TTC549 (cell line): ENCODE results near the gene MRPL50.

ENCODE experiments used
- FAIRE-seq: peaks from 2 replicates; lab custom pipeline; 2012; peaks lifted over from hg19 to GRCh38; lab: Jason Lieb, UNC

The MRPL50 gene

GRCh38 chr9:101375546-101375945, 22.9 kb downstream of the MRPL50 start:
- FAIRE-seq = no peak

- FAIRE-seq = no peak
Measured at GRCh38 chr9:101372327-101373118, 25.9 kb downstream of the MRPL50 start.

- FAIRE-seq = no peak
Measured at GRCh38 chr9:101371813-101372212, 26.6 kb downstream of the MRPL50 start.

GRCh38 chr9:101369884-101370531, 28.4 kb downstream of the MRPL50 start:
- FAIRE-seq = no peak

DNA sequence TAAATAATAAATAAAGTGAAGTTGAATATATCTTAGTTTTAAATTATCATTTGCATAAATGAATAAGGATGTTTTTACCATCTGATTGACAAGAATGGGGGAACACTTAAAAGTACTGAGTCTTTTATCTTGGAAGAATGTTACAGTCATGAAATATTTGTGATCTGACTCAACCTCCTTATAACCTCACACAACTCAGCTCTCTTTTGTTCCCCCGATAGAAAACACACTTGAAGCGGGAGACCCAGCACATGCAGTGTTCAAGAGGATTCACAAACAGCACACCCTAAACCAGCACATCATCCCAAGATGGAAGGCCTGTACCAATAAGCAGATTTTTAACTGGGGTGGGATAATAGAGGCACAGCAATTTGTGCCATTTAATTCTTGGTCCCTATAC, 29.1 kb downstream of the MRPL50 start:
- no peak for FAIRE-seq

GRCh38 chr9:101367323-101367722, 31.1 kb downstream of the MRPL50 start:
- FAIRE-seq = no peak

GRCh38 chr9:101366038-101366756, 32.2 kb downstream of the MRPL50 start:
- no peak for FAIRE-seq

- no peak for FAIRE-seq
Measured at GRCh38 chr9:101365181-101365580, 33.2 kb downstream of the MRPL50 start.

DNA sequence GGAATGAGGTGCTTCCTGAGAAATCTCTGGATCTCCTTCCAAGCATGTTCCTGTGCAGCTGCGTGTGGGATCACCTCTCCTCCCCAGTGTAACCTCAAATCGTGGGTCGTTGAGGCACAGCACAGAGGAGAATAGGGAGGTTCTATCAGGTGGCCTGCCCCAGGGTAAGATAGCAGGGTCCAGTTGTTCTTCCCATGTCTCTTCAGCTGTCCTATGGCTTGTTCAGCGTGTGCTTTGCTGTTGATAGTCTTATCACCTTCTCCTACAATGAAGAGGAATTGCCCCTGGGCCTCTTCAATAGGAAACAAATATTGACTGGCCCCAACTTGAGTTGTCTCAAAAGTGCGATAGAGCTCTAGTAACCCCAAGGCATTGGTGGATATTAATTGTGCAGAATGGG, 36.0 kb downstream of the MRPL50 start:
- FAIRE-seq = no peak

GRCh38 chr9:101360647-101361046, 37.8 kb downstream of the MRPL50 start:
- FAIRE-seq = no peak

DNA sequence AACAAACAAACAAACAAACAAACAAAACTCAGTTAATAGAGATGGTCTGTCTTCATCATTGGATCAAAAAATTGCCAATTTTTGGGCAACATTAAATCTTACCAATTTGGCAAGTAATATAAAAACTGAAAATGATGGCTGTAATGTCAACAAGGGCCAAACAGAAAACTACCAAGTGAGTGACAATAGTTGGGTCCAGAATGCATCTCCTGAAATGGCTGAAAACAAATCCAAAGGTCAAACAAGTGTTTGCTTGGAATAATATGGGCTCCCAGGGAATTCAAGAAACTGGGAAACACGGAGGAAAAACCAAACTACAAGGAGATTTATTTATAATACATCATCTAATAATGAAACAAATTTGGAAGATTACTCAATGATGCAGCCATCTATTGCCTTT, 38.7 kb downstream of the MRPL50 start:
- no peak for FAIRE-seq

GRCh38 chr9:101356619-101357018, 41.8 kb downstream of the MRPL50 start:
- no peak for FAIRE-seq

DNA sequence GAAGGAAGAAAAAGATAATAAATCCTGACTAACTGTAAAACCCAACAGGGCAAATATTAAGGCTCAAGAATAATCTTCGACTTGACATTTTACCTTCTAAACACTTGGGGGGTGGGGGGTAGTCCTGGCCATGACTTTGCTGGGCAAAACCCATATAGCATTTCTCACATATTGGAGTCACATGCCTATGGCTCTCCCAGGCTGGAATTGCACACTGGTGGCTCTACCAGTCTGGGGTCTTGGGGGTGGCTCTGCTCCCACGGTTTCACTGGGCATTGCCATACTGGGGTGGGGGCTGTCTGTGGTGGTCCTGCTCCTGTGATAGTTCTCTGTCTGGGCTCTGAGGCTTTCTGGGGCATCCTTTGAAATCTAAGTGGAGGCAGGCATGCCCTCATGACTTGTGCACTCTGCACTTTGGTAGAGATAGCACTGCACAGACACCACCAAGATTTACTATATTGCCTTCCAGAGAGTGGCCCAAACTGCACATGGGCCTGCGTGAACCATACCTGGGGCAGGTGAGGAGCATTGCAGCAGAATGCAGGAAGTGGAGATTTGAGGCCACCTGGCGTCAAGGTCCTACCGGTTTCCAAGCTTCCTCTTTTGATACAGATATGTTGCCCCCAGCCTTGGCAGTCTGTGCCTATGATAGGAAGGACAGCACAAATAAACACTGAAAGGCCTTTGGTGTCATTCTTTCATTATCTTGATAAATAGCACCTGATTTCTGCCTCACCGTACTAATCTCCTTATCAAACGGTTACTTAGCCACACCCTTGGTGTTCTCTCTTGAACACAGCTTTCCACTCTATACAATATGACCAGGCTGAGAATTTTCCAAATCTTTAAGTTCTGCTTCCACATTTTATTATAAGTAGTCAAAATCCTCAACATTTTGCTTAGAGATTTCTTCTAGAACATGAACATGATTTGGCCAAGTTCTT, 43.4 kb downstream of the MRPL50 start:
- no peak for FAIRE-seq

GRCh38 chr9:101354143-101354764, 44.2 kb downstream of the MRPL50 start:
- no peak for FAIRE-seq

DNA sequence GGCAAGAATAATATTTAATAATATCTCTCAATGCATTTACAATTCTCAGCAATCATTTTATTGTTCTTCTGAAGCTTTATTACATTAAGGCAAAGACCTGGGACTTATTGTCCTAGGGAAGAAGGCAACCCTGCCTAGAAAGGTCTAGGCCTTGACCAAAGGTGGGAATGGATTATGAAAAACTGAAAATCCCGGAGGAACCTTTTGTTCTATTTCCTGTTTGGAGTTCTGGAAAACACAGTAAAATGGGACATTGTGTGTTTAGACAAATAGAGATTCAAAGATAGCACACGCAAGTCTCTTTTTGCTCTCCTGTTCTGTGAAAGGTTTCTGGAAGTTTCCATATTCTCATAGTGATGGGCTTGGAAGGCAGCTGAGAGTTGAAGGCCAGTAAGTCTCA, 44.7 kb downstream of the MRPL50 start:
- no peak for FAIRE-seq

GRCh38 chr9:101352892-101353463, 45.4 kb downstream of the MRPL50 start:
- no peak for FAIRE-seq

DNA sequence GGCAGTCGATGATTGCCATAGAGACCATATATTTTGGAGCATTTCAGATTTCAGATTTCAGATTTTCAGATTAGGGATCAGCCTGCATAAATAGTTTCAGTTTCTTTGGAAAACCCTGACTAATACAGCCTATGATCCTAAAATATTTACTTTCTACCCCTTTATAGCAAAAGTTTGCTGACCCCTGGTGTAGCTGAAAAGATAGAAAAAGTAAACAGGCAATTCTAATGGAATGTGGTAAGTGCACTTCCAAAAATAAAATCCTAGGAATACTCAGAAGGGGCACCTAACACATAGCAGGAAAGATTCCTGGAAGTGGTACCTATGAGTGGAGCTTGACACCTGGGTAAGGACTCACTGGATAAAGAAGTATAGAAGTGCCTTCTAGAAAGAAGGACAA, 48.1 kb downstream of the MRPL50 start:
- no peak for FAIRE-seq

GRCh38 chr9:101342595-101342994, 55.8 kb downstream of the MRPL50 start:
- FAIRE-seq = no peak

GRCh38 chr9:101341958-101342357, 56.5 kb downstream of the MRPL50 start:
- no peak for FAIRE-seq
